ENCODE data around the gene ZNF143.
"Not testable (repeated sequence)": the region's sequence is repeated elsewhere in the genome, so short reads cannot be mapped to it uniquely, and the experiment has no call there.

ZNF143 gene

GRCh38 chr11:9506489-9507276 is 45.9 kb downstream of the ZNF143 start:
- FAIRE-seq (peak; percentile 90), DNase-seq (ENCODE audit: insufficient read length) (no peak)
- no peak for TF ChIP-seq POLR2A (IDR thresholded peaks at IDR 0.05; ENCODE audit: low read depth, low read length)
- TF ChIP-seq TAF1 (IDR thresholded peaks at IDR 0.05; ENCODE audit: borderline replicate concordance, low read depth, low read length) = no peak
- TF ChIP-seq POLR2AphosphoS5 (IDR thresholded peaks at IDR 0.05; ENCODE audit: low read depth, low read length) = no peak

GRCh38 chr11:9507277-9507580 is 46.4 kb downstream of the ZNF143 start:
- DNase-seq (ENCODE audit: insufficient read length) (no peak), FAIRE-seq (no peak)
- no peak for TF ChIP-seq POLR2A (IDR thresholded peaks at IDR 0.05; ENCODE audit: low read depth, low read length)
- no peak for TF ChIP-seq TAF1 (IDR thresholded peaks at IDR 0.05; ENCODE audit: borderline replicate concordance, low read depth, low read length)
- no peak for TF ChIP-seq POLR2AphosphoS5 (IDR thresholded peaks at IDR 0.05; ENCODE audit: low read depth, low read length)

- no peak for TF ChIP-seq POLR2AphosphoS5 (IDR thresholded peaks at IDR 0.05; ENCODE audit: low read depth, low read length)
- no peak for TF ChIP-seq TAF1 (IDR thresholded peaks at IDR 0.05; ENCODE audit: borderline replicate concordance, low read depth, low read length)
- TF ChIP-seq POLR2A (IDR thresholded peaks at IDR 0.05; ENCODE audit: low read depth, low read length) = no peak
- no peak for DNase-seq (ENCODE audit: insufficient read length)
- no peak for FAIRE-seq
These were observed 48.2 kb downstream of the ZNF143 start for GRCh38 chr11:9509041-9509440.

- TF ChIP-seq POLR2AphosphoS5 (IDR thresholded peaks at IDR 0.05; ENCODE audit: low read depth, low read length) (no peak), TAF1 (IDR thresholded peaks at IDR 0.05; ENCODE audit: borderline replicate concordance, low read depth, low read length) (no peak), POLR2A (IDR thresholded peaks at IDR 0.05; ENCODE audit: low read depth, low read length) (no peak)
- DNase-seq (ENCODE audit: insufficient read length) (no peak), FAIRE-seq (no peak)
These were observed 51.7 kb downstream of the ZNF143 start for GRCh38 chr11:9512370-9513019.

- DNase-seq (ENCODE audit: insufficient read length); FAIRE-seq: not testable (repeated sequence)
These were observed 53.8 kb downstream of the ZNF143 start for GRCh38 chr11:9514576-9514975.

GRCh38 chr11:9516113-9516512 is 55.3 kb downstream of the ZNF143 start:
- no peak for FAIRE-seq
- no peak for TF ChIP-seq POLR2AphosphoS5 (IDR thresholded peaks at IDR 0.05; ENCODE audit: low read depth, low read length)
- no peak for TF ChIP-seq TAF1 (IDR thresholded peaks at IDR 0.05; ENCODE audit: borderline replicate concordance, low read depth, low read length)
- TF ChIP-seq POLR2A (IDR thresholded peaks at IDR 0.05; ENCODE audit: low read depth, low read length) = no peak
- DNase-seq (ENCODE audit: insufficient read length) = no peak

- TF ChIP-seq POLR2A (IDR thresholded peaks at IDR 0.05; ENCODE audit: low read depth, low read length) = no peak
- TF ChIP-seq POLR2AphosphoS5 (IDR thresholded peaks at IDR 0.05; ENCODE audit: low read depth, low read length) = no peak
- TF ChIP-seq TAF1 (IDR thresholded peaks at IDR 0.05; ENCODE audit: borderline replicate concordance, low read depth, low read length) = no peak
- no peak for DNase-seq (ENCODE audit: insufficient read length)
- no peak for FAIRE-seq
These were observed 58.1 kb downstream of the ZNF143 start for GRCh38 chr11:9518835-9519410.

GRCh38 chr11:9524001-9524400 is 63.2 kb downstream of the ZNF143 start:
- no peak for FAIRE-seq
- DNase-seq (ENCODE audit: insufficient read length) = no peak
- no peak for TF ChIP-seq TAF1 (IDR thresholded peaks at IDR 0.05; ENCODE audit: borderline replicate concordance, low read depth, low read length)

GRCh38 chr11:9525116-9525515 is 64.3 kb downstream of the ZNF143 start:
- FAIRE-seq = no peak

GRCh38 chr11:9527481-9528135 is 66.8 kb downstream of the ZNF143 start:
- FAIRE-seq (no peak), DNase-seq (ENCODE audit: insufficient read length) (no peak)
- no peak for TF ChIP-seq TAF1 (IDR thresholded peaks at IDR 0.05; ENCODE audit: borderline replicate concordance, low read depth, low read length)
- no peak for TF ChIP-seq POLR2AphosphoS5 (IDR thresholded peaks at IDR 0.05; ENCODE audit: low read depth, low read length)
- TF ChIP-seq POLR2A (IDR thresholded peaks at IDR 0.05; ENCODE audit: low read depth, low read length) = no peak

More at GRCh38 chr11:9525116-9525515, 64.3 kb downstream of the ZNF143 start:
- no peak for DNase-seq (ENCODE audit: insufficient read length)
- TF ChIP-seq POLR2A (IDR thresholded peaks at IDR 0.05; ENCODE audit: low read depth, low read length) (no peak), TAF1 (IDR thresholded peaks at IDR 0.05; ENCODE audit: borderline replicate concordance, low read depth, low read length) (no peak), POLR2AphosphoS5 (IDR thresholded peaks at IDR 0.05; ENCODE audit: low read depth, low read length) (no peak)

- TF ChIP-seq POLR2A (IDR thresholded peaks at IDR 0.05; ENCODE audit: low read depth, low read length) (no peak), TAF1 (IDR thresholded peaks at IDR 0.05; ENCODE audit: borderline replicate concordance, low read depth, low read length) (no peak), POLR2AphosphoS5 (IDR thresholded peaks at IDR 0.05; ENCODE audit: low read depth, low read length) (no peak)
- no peak for FAIRE-seq
- no peak for DNase-seq (ENCODE audit: insufficient read length)
These were observed 67.3 kb downstream of the ZNF143 start for GRCh38 chr11:9528136-9528501.

Data from GM12892 (cell line).